NCI-H146 treated with DMSO at 0.1 percent for 48 hours (cell line): ENCODE data around the gene TBC1D22A.

ENCODE experiments used
- DNase-seq: peaks from one replicate; lab custom pipeline; 2025; ENCODE audit not compliant: unreplicated experiment; lab: John Stamatoyannopoulos, UW

TBC1D22A gene

DNA sequence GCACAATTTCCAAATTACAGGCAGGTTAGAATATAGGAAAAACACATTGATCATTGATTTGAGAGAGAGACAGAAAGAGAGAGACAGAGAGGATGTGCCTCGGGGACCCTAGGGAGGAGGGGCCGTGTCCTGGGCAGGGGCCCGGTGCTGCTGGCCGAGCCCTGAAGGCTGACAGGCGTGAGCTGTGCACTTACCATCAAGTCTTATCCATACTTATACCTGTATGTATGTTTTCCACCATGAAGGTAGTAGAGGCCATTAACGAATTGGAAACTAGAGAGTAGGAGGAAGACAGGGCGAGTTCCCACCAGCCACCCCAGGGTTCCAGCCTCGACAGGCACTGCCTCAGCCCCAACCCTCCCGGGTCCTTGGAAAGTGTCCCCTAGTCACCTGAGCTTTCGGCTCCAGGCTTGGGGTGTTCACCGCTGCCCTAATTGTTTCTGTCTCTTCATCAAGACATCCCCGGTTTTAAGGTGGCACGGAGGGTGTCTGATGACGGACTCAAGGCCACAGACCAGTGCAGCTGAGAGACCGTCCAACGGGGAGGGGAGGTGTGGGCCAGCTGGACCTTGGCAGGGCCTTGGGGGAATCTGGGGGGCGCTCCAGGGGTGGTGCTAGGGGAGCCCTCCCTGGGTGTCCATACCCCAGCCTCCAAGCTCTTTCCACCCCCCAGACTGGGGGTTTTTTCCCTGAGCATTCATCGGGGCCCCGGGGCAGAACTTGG is 431.3 kb downstream of the TBC1D22A start:
- DNase-seq: no peak

DNA sequence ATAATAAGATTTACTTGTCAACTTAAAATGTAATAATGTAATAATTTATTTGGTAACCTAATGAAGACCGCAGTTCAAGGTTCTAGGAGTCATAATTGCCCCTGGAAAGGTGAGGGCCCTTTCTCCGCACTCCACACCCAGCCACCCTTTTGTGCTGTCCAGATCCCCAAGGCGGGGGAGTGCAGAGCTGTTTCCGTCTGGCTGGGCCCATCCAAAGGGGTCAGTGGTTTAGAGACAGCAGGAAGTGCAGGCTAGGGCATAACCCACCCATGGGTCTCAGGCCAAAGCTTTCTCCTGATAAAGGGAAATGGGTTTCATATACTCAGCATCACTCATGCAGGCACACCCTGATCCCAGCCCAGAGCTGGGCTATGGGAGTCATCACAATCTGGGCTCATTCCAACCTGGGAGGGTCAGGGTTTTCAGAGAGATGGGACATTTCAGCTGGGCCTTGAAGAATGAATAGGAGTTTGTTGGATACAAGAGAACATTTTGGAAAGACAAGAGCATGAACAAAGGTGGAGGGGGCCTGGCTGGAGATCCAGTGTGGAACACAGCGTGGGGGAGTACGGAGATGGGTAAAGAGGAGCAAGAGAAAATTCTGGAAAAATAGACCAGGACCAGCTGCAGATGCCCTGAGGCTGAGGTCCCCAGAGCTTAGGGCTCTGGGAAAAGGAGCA is 432.2 kb downstream of the TBC1D22A start:
- no peak for DNase-seq

DNA sequence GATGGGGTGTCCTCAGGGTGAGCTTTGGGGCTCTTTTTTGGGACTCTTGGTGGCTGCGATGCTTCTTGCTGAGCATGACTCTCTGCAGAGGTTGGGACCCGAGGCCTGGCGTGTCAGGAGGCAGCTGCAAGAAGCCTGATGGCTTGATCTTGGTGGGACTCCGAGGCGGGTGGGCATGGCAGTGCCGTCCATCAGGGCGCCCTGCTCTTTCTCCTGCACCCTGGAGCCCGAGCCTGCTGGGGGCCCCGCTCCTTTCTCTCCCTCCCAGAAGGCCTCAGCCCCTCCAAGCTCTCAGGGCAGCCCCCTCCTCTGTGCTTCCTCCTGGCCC is 432.7 kb downstream of the TBC1D22A start:
- DNase-seq: no peak

DNA sequence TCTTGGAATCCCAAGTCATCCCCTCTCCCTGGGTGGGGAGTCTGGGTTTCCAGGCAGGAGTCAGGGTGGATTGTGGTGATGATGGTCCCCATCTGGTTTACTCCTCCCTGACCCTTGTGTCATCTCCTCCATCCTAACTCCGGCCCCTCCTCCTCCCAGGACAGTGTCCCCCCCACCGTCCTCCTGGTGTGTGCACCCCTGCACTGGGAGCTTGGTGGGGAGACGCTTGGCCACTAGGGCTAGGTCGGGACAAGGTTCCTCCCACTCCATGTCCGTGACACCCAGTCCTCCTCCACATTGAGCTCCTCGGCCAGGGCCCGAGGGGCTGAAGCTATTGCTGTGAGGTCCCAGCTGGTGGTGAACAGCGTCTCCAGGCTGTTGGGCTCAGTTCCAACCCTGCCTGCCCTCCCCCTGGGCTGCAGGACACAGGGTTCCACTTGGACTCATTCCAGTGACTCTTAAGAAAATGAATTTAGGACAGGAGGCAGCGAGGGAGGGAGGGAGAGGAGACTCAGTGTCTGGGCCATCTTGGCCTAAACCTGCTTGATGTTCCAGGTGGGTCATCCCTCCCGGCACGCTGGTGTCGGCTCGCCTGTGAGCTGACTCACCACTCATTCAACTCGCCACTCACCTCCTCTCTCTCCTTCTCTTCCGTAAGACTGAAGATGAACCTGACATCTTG is 433.2 kb downstream of the TBC1D22A start:
- no peak for DNase-seq

DNA sequence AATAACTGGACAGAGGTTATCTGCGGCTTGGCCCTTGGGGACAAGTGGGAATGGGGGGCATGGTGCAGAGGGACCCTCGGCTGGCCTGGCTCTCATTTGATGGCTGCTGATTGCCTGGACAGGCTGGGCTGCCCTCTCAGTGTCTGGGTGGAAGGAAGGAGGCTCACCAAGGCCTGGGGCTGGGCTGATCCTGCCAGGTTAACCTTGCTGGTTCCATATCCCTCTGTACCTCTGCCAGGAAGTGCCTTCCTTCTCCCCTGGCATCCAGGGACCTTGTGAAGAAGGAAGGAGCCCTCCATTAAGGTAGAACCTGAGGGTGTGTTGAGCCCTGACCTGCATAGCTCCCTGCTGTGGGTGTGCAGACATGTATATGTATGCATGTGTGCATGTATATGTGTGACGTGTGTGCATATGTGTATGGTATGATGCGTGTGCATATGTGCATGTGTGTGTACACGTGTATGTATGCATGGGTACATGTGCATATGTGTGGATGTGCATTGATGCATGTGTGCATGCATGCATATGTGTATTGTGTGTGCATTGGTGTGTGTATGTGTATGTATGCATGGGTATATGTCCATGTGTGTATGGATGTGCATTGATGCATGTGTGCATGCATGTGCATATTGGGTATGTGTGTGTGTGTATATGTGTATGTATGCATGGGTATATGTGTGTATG is 433.9 kb downstream of the TBC1D22A start:
- DNase-seq: no peak

DNA sequence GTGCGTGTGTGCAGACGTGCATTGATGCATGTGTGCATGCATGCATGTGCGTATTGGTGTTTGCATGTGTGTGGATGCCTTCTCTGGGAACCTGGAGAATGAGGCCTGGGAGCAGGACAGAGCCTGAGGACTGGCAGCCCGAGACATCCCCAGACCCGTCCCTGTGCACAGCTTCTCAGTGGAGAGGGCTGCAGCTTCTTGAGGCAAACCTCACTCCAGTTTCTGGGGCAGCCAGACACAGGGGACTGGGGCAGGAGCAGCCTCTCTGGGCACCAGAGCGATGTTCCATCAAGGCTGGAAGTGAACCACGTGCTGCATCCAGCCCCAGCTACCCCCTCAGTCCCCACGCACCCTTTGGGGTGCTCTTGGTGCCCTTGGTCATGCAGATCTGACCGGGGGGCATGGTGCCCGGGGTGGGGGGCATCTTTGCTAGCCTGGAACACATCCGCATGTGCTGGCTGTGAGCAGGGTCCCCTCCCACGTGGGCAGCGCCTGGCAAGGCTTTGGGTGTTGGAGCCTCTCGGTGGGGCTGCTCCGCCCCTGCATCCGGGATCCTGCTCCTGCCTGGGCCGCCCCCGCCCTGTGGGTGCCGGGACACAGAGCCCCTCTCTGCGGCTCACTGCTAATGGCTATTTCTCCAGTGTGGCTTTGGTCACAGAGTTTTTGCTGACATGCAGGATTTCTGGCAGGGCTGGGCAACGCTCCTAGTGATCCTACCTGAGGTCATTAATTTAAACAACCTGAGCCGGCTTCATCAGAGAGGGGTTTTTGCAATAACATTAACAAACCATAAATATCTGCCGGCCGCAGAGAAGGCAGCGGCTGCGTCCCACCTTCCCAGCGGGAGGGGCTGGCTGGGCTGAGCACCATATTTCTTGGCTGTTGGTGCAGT is 434.7 kb downstream of the TBC1D22A start:
- DNase-seq: no peak

DNA sequence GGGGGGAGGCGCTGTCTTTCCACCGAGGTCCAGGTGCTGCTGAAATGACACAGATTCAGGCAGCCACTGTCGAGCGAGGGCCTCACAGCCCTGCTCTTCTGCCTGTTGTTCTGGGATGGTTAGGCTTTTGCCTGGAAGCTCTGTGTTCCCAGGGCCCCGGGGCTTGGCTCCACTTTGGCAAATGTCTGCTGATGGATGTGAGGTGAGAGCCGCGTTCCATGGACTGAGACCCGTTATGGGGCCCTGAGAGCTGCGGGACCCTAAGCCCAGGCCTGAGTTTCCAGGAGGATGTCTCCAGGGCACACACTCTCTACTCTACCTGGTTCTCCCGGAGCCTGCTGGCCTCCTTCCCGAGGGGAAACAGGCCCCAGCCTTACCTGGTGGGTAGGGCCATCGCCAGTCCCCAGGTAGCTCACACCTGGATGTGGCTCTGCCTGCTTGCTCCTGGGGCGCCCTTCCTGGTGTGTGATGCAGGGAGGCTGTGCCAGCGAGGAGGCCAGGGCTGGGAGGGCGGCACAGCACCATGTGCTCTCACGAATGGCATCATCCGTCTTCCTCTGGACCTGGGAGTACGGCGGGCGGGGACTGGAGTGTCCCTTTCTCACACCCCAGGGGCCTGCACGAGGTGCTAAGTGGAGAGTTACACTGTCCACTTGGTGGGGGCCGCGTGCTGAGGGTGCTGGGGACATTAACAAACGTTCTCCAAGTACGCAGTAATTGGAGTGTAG is 435.5 kb downstream of the TBC1D22A start:
- DNase-seq: no peak

DNA sequence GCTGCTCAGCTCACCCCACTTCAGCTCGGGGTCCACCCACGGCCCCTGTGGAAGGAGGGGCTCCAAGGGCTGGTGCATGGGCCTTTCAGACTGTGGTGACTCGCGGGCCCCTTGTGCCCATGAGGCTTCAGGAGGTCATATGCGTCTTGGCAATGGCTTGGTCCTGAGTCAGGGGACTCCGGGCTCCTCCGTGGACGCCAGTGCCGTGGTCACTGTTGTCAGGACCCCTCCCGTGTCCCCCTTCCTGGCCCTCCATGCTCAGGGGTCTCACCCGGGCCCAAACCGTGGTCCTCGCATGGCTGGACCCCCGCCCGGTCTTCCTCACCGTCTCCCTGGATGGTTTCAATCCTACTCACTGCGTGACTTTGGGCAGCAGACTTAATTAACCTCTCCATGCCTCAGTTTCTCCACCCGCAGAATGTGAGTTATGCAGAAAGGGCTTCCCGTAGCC is 436.4 kb downstream of the TBC1D22A start:
- DNase-seq: no peak

DNA sequence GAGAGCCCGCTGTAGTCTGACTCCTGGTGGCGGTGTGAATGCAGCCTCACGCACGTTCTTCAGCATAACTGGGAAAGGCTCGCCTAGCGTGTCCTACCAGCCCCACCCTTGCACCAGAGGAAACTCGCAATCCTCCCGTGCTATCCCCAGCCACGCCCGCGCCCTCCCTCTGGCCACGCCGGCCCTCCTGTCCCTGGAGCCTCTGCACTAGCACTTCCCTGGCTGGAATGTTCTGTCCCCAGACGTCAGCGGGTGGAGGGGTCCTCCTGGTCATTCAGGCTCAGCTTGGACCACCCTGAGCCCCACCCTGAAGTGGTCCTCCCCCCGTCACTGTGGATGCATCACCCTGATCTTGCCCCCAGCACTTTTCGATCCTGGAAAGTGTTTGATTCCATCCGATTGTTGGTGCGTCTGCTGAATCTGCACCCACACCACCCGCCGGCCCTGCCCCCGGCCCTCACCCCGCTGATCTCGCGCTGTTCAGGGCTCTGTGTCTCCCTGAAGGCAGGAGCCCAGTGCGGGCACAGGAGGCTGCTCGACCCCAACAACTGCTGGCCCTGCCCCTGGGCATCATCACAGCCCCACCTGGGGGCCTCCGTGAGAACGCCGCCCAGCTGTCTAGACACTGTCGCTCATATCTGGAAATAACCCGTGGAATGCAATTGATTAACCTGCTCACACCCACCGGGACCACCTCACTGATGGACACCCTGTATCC is 437.0 kb downstream of the TBC1D22A start:
- DNase-seq: no peak

DNA sequence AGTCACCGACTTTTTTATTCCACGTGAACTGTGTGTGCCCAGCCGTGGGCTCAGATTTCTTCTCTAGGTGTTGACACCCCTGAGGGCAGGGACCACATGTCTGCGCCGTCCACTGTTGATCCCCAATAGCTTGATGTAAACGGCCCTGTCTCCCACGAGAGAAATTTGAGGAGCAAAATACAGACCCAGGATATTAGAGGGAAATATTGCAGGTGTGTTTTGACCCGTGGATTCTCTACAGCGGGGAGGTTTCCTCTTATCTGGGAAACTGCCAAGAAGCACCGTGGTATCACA is 437.5 kb downstream of the TBC1D22A start:
- no peak for DNase-seq

DNA sequence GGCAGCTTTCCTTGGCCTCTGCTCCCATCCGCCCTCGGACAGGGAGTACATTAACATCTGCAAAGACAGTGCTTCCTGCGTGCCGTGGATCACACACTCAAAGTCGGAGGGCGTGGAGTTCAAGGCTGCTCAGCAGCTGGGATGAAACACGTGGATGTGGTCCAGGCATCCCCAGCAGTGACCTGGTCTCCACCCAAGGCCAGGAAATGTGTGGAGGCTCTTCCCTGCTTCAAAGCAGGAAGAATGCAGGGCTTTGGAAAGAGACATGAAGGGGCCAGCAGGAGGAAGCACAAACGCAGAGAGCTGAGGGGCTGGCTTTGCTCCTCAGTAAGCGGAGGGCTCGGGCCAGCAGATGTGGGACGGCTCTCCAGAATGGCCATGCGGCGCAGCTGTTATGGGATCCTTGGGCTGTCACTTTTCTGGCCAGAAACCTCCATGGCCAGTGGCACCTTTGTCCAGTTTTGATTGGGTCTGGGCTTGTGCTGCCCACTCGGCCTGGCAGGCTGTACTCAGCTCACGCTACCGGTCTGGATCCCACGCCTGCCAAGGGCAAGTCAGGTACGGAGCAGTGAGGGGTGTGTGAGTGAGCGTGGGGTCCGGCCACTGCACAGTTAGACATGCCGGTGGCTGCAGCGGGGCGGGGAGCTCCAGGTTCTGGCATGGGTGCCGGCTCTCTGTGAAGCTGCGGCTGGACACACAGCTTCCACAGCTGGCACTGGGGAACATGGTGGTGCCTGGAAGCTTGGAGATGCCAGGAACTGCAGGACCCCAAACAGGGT is 438.0 kb downstream of the TBC1D22A start:
- DNase-seq: no peak

DNA sequence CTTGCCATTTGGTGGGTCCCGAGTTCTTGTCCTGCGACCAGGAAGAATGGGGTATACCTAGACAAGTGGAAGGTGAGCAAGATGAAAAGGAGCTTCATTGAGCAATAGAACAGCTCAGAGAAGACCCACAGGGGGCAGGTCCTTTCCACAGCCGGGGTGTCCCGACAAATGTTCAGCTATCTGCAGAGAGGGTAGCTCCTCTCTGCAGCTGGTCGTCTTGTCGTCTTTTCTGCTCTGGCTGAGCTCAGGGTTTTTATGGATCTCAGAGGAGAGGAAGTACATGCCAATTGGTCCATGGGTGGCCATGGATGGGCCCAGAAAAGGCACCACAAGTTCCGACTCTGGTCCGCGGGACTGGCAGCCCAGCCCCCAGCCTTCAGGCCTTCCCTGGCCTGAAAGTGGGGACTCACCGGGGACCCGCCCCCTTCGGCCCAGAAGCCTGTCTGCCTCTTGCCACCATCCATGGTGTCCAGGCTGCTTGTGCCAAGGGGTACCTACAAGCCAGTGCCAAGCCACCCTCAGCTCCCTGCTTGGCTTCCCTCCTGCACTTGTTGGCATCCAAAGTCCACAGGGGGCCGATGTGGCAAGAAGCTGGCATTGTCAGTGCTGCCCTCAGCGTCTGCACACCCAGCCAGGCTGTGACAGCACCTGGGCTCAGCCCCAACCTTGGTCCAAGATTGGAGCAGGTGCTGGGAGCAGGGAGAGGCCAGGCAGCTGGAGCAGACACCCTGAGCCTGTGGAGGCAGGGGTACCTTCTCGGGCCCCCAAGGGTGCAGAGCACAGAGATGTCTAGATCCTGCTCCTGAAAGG is 438.9 kb downstream of the TBC1D22A start:
- DNase-seq: no peak

DNA sequence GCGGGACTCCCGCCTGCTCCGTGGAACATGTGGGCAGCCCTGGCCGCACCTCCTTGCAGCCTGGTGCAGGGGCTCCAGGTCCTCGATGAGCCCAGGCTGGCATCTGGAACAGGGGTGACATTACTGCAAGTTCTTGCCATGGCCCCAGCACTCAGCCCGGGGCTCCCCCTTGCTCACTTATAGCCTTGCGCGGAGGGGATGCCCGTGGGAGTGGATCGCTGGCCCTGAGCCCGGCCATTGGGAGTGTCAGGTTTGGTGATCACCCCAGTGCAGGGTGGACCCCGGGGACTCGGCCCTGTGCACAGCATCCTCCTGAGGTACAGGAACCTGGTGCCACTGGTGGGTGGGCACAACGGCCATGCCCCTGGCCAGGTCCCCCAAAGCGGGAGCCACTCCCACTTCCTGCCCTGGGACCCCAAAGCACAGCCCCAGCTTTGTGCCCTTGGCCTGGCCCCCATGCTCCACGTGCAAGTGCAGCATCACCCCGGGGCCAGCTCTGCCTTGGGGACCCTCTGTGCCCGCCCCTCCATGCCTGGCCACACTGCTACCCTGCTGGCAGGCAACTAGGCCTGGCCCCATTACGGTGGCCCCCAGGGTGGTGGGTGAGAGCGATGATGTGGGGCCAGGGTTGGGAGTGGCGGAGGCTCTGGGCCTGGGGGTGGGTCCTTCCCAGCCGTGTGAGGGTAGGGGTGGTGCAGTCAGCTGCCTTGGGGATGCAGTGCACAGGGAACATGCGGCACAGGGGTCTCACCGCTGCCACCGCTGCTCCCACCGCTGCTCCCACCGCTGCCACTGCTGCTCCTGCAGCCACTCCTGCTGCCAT is 439.8 kb downstream of the TBC1D22A start:
- DNase-seq: no peak

DNA sequence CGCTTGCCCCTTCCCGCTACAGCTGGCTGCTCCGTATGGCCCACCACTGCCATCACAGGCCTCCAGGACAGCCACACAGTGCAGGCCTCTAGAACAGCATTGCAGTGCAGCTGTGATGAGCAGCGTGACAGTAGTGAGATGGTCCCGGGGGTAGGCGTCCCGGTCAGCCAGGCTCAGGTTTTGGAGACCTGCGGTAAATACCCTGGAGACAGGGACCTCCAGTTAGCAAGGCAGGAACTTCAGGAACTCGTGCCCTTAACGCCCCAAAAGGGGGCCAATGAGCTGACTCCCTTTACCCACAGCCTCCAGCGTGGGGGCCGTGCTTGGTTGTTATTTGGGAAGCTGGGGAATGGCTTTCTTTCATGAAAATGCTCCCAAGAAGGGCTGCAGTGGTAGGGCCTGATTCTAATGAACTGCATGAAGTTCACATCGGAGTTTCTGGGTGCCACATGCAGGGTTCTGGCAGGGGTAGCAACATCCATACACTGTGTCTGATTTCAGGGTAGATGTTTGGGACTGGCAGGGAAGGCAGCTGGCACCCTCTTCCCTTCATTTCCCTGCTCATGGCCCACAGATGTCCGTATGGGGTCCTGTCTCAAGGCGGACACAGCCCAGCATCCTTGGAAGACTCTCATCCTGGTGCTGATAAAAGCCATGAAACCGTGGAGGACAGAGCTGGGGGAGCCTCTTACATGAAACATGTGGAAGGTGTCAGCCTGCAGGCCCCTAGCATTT is 440.5 kb downstream of the TBC1D22A start:
- DNase-seq: no peak

DNA sequence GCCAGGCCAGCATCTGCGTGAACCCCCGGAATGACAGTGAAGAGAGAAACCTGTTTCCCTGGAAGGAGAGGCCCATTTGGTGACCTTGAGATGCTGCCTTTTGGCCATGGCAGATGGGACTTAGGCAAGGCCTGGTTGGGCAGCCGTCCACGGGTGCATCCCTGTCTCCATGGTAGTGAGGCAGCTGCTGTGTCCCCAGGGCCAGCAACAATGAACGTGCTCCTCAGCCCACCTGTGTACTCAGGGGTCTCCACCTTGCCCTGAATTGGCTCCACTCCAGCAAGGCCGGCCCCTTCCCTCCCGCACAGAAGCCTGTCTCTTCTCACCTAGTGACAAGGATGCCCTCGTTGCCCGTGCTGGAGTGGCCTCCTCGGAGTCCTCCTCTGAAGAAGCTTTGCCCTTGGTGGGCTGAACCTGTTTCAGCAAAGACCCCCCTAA is 441.1 kb downstream of the TBC1D22A start:
- DNase-seq: no peak
